ENCODE measurements around the gene OGT.

Gene OGT

DNA sequence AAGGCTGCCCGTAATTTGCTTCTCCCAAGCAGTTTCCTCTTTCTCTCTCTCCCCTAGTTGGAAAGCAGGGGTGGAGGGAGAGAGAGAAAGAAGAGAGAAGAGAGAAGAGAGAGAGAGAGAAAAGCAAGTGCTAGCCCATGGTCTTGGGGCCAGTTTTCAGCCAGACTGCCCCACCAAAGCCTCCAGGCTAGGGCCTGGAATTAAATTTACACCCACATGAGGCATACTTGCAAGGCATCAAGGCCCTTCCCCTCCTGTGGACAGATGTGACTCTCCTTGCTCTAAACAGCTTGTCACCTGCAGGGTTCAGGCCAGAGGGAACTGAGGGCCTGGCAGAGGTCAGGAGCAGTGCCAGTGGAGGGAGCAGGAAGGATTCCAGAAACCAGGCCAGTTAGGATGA, 87.1 kb downstream of the OGT start:
- TF ChIP-seq CTCF (IDR thresholded peaks at IDR 0.05; ENCODE audit: low read depth, low read length, poor library complexity, severe bottlenecking) (no peak), EZH2phosphoT487 (IDR thresholded peaks at IDR 0.05; ENCODE audit: borderline replicate concordance, low read length) (no peak)
- no peak overlapping the region for H3K4me3 ChIP-seq (ENCODE audit: low read length)
- no peak overlapping the region for H3K27ac ChIP-seq (ENCODE audit: low read depth, low read length)
- H3K79me2 ChIP-seq (ENCODE audit: control insufficient read depth, low read length) = no peaks in the 10 kb centered on the region
- H3K9me3 ChIP-seq (ENCODE audit: control insufficient read depth, insufficient read depth, low read length) = no peaks in the 10 kb centered on the region
- no peaks in the 10 kb centered on the region for H4K20me1 ChIP-seq (ENCODE audit: control insufficient read depth, insufficient read depth, low read depth, low read length)
- no peaks in the 10 kb centered on the region for H3K36me3 ChIP-seq (ENCODE audit: control insufficient read depth, low read length)
- no peaks in the 10 kb centered on the region for H3F3A ChIP-seq (ENCODE audit: control insufficient read depth, insufficient read depth)
- peaks cover 18% of the 10 kb centered on the region for H3K4me1 ChIP-seq (ENCODE audit: control insufficient read depth, low read length)
- H3K9me2 ChIP-seq (replicated peaks; ENCODE audit: control insufficient read depth, low read length) = no peaks in the 10 kb centered on the region
- no peaks in the 10 kb centered on the region for H3K27me3 ChIP-seq (ENCODE audit: control insufficient read depth, low read length)
- H3K4me2 ChIP-seq (ENCODE audit: low read length) = no peak overlapping the region

- H3K4me1 ChIP-seq (ENCODE audit: control insufficient read depth, low read length) = peaks cover 18% of the 10 kb centered on the region
- H3K9me3 ChIP-seq (ENCODE audit: control insufficient read depth, insufficient read depth, low read length) = no peaks in the 10 kb centered on the region
- no peaks in the 10 kb centered on the region for H3F3A ChIP-seq (ENCODE audit: control insufficient read depth, insufficient read depth)
- no peak overlapping the region for H3K27ac ChIP-seq (ENCODE audit: low read depth, low read length)
- no peak overlapping the region for H3K4me2 ChIP-seq (ENCODE audit: low read length)
- H3K4me3 ChIP-seq (ENCODE audit: low read length) = no peak overlapping the region
- no peaks in the 10 kb centered on the region for H3K9me2 ChIP-seq (replicated peaks; ENCODE audit: control insufficient read depth, low read length)
- TF ChIP-seq EZH2phosphoT487 (IDR thresholded peaks at IDR 0.05; ENCODE audit: borderline replicate concordance, low read length) = no peak
- TF ChIP-seq CTCF (IDR thresholded peaks at IDR 0.05; ENCODE audit: low read depth, low read length, poor library complexity, severe bottlenecking) = no peak
- H3K36me3 ChIP-seq (ENCODE audit: control insufficient read depth, low read length) = no peaks in the 10 kb centered on the region
- H3K79me2 ChIP-seq (ENCODE audit: control insufficient read depth, low read length) = no peaks in the 10 kb centered on the region
- H3K27me3 ChIP-seq (ENCODE audit: control insufficient read depth, low read length) = no peaks in the 10 kb centered on the region
- no peaks in the 10 kb centered on the region for H4K20me1 ChIP-seq (ENCODE audit: control insufficient read depth, insufficient read depth, low read depth, low read length)
Measured at GRCh38 chrX:71621603-71622002, 88.7 kb downstream of the OGT start.

DNA sequence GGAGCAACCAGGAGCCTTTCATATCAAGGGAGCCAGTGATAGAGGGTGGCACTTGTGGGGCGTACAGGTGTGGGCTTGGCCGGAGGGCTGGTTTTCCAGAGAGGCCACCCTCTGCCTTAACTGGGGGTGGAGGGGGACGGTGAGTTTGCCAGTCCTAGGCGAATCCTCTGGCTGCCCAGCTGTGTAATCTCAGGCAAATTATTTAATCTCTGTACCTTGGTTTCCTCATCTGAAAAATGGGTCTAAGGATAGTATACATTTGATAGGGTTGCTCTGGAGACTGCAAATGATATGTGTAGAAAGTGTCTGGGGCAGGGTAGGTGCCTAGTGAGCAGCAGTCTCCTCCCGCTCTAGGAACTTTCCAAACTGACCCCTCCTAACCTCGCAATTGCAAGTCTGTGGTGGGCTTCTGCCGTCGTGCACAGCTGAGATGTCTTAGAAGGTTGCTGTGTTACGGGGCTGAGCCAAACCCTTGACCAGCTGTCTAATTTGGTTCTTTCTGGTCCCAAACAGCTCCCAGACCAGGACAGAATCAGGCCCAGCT, 89.2 kb downstream of the OGT start:
- Histone ChIP-seq H3K79me2 (ENCODE audit: control insufficient read depth, low read length) (no peaks in the 10 kb centered on the region), H3K36me3 (ENCODE audit: control insufficient read depth, low read length) (no peaks in the 10 kb centered on the region), H4K20me1 (ENCODE audit: control insufficient read depth, insufficient read depth, low read depth, low read length) (no peaks in the 10 kb centered on the region), H3K4me2 (ENCODE audit: low read length) (no peak overlapping the region; the same call in 1 of the 2 replicates), H3F3A (ENCODE audit: control insufficient read depth, insufficient read depth) (no peaks in the 10 kb centered on the region), H3K27me3 (ENCODE audit: control insufficient read depth, low read length) (no peaks in the 10 kb centered on the region), H3K4me3 (ENCODE audit: low read length) (no peak overlapping the region), H3K9me2 (replicated peaks; ENCODE audit: control insufficient read depth, low read length) (no peaks in the 10 kb centered on the region), H3K4me1 (ENCODE audit: control insufficient read depth, low read length) (peaks cover 18% of the 10 kb centered on the region), H3K9me3 (ENCODE audit: control insufficient read depth, insufficient read depth, low read length) (no peaks in the 10 kb centered on the region), H3K27ac (ENCODE audit: low read depth, low read length) (no peak overlapping the region)
- TF ChIP-seq EZH2phosphoT487 (IDR thresholded peaks at IDR 0.05; ENCODE audit: borderline replicate concordance, low read length) (no peak), CTCF (IDR thresholded peaks at IDR 0.05; ENCODE audit: low read depth, low read length, poor library complexity, severe bottlenecking) (no peak)

Measured in DOHH2 (cell line).